Endothelial cell (in vitro differentiated cells): ENCODE results near the gene NRDC. TPM values are rescaled to one million over a fixed set of nuclear protein-coding genes. Genes with fewer than 3 reads are reported as not detected.

Source experiments
- DNase-seq: peaks from one replicate; pipeline ENCODE4 v3.0.0; 2021; ENCODE audit warnings: low spot score
- H3K27ac Mint-ChIP-seq: one replicate; pipeline ENCODE4 v1.8.0; 2021; ENCODE audit warnings: mixed read lengths, inconsistent platforms; ENCODE audit not compliant: unreplicated experiment
- H3K27me3 Mint-ChIP-seq: one replicate; pipeline ENCODE4 v1.8.0; 2021; ENCODE audit warnings: mild to moderate bottlenecking, moderate library complexity, mixed read lengths, inconsistent platforms; ENCODE audit not compliant: unreplicated experiment
- H3K36me3 Mint-ChIP-seq: one replicate; pipeline ENCODE4 v1.8.0; 2021; ENCODE audit warnings: mild to moderate bottlenecking, low read depth, mixed read lengths, inconsistent platforms; ENCODE audit not compliant: unreplicated experiment
- H3K4me1 Mint-ChIP-seq: one replicate; pipeline ENCODE4 v1.8.0; 2021; ENCODE audit warnings: mild to moderate bottlenecking, mixed read lengths, inconsistent platforms; ENCODE audit not compliant: unreplicated experiment
- H3K4me3 Mint-ChIP-seq: one replicate; pipeline ENCODE4 v1.8.0; 2021; ENCODE audit warnings: mild to moderate bottlenecking, mixed read lengths, inconsistent platforms; ENCODE audit not compliant: unreplicated experiment
- H3K9me3 Mint-ChIP-seq: one replicate; pipeline ENCODE4 v1.8.0; 2021; ENCODE audit warnings: mixed read lengths, inconsistent platforms; ENCODE audit not compliant: unreplicated experiment
- total RNA-seq: library from RNA; stranded (reverse); fragmentation: NEBNext Ultra II Directional; extraction: Animal tissue kit (Norgen Biotek cat#: 25700); gene quantifications from one replicate; pipeline ENCODE4 v1.2.1, GENCODE V29; 2021; ENCODE audit not compliant: unreplicated experiment
- TF ChIP-seq, protein P1 (sequence below): fragments of 200-600 bp; sonication (generic); IDR thresholded peaks from one replicate; pipeline ENCODE4 v1.5.0; 2021; ENCODE audit warnings: antibody characterized with exemption; ENCODE audit not compliant: unreplicated experiment

NRDC gene
- total RNA-seq, 1 donor from 2014 or later = 135 TPM

DNA sequence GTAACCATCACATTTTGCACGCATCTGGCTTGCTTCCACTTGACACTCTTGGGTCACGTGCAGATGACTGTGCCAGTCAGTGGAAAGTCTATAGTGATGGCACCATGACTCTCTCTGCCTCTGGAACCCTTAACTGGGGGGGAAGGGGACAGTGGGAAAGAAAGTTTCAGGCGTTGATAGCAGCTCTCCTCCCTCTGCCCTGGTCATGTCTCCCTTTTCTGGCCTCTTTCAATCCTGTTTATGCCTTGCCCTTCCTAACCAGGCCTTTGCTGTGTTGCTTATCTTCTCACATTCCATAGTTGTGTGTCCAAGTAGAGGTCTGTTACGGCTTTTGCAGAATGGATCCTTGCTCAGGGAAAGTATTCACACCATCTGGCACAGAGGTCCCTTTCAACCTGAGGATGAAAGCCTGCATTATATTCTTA lies 93.5 kb downstream of the NRDC start:
- H3K27ac Mint-ChIP-seq = no peak overlapping the region
- H3K27me3 Mint-ChIP-seq = no peaks in the 10 kb centered on the region
- peaks cover 53% of the 10 kb centered on the region for H3K36me3 Mint-ChIP-seq
- H3K4me1 Mint-ChIP-seq = no peaks in the 10 kb centered on the region
- H3K9me3 Mint-ChIP-seq = no peaks in the 10 kb centered on the region
- no peak for DNase-seq
- TF ChIP-seq, protein P1, sequence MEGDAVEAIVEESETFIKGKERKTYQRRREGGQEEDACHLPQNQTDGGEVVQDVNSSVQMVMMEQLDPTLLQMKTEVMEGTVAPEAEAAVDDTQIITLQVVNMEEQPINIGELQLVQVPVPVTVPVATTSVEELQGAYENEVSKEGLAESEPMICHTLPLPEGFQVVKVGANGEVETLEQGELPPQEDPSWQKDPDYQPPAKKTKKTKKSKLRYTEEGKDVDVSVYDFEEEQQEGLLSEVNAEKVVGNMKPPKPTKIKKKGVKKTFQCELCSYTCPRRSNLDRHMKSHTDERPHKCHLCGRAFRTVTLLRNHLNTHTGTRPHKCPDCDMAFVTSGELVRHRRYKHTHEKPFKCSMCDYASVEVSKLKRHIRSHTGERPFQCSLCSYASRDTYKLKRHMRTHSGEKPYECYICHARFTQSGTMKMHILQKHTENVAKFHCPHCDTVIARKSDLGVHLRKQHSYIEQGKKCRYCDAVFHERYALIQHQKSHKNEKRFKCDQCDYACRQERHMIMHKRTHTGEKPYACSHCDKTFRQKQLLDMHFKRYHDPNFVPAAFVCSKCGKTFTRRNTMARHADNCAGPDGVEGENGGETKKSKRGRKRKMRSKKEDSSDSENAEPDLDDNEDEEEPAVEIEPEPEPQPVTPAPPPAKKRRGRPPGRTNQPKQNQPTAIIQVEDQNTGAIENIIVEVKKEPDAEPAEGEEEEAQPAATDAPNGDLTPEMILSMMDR = no peak
- peak overlapping the region; percentile 24 for H3K4me3 Mint-ChIP-seq

DNA sequence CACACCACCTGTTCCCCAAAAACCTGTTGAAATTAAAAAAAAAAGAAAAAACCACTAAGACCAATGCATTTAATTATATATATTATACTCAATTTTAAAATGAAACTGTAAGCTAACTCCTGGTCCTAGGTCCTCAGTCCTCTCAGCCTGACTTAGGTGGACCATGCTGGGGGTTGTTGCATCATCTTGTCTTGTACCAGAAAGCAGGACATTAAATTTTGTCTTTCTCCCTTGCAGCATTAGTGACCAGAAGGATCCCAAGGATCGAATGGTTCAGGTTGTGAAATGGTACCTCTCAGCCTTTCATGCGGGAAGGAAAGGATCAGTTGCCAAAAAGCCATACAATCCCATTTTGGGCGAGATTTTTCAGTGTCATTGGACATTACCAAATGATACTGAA lies 97.6 kb downstream of the NRDC start:
- Mint-ChIP-seq H3K9me3 (no peaks in the 10 kb centered on the region), H3K27me3 (no peaks in the 10 kb centered on the region), H3K36me3 (peaks cover 36% of the 10 kb centered on the region), H3K4me3 (no peak overlapping the region), H3K4me1 (peaks cover 5% of the 10 kb centered on the region), H3K27ac (no peak overlapping the region)
- no peak for DNase-seq
- TF ChIP-seq, protein P1 = no peak

DNA sequence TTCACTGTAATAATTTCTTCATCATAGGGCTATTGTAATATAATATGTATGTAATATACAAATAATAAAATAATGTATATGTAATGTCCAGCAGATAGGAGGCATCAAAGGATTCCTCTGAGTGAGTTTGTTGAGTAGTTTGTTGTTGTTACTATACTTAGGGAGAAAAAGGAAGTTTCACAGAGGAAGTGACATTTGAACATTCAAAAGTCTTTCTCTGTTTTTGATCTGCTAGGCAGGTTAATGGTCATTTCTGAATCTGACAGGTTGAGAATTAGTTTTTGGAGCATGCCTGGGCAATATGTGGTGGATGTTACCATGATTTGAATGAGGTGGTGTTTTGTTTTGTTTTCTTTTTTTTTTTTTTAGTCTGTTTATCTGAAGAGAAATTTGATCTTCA lies 102.1 kb downstream of the NRDC start:
- TF ChIP-seq, protein P1 = no peak
- Mint-ChIP-seq H3K4me3 (no peak overlapping the region), H3K27ac (peak overlapping the region; percentile 76), H3K4me1 (peaks cover 6% of the 10 kb centered on the region), H3K27me3 (no peaks in the 10 kb centered on the region), H3K9me3 (no peaks in the 10 kb centered on the region), H3K36me3 (peaks cover 32% of the 10 kb centered on the region)
- no peak for DNase-seq

DNA sequence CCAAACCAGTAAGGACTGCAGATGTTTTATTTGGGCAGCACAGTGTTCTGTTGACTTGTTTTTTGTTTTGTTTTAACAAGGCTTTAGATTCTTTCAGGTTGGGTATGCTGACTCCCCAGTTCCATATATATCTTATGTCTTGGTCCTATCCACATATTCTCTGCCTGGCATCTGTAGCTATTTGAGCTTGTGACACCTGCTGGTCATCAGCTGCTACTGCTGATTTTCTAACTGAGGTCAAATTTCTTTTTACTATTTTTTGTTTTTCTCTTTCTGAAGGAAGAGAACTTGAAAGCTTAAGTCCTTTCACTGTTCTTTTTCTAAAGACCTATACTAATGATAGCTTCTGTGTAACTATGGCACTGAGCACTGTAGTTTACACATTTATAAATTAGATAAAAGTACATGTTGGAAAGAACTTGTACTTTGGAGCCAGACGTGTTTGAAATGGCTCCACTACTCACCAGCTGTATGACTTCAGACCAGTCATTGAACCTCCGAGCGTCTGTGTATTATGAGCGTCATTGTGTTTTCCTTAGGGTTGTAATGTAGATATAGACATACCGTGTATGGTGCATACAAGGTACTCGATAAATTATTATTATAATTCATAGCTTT lies 109.4 kb downstream of the NRDC start:
- Mint-ChIP-seq H3K27ac (no peak overlapping the region), H3K4me3 (no peak overlapping the region), H3K4me1 (no peaks in the 10 kb centered on the region), H3K9me3 (no peaks in the 10 kb centered on the region), H3K27me3 (no peaks in the 10 kb centered on the region), H3K36me3 (peaks cover 42% of the 10 kb centered on the region)
- no peak for DNase-seq
- TF ChIP-seq, protein P1 = peak; percentile 82

DNA sequence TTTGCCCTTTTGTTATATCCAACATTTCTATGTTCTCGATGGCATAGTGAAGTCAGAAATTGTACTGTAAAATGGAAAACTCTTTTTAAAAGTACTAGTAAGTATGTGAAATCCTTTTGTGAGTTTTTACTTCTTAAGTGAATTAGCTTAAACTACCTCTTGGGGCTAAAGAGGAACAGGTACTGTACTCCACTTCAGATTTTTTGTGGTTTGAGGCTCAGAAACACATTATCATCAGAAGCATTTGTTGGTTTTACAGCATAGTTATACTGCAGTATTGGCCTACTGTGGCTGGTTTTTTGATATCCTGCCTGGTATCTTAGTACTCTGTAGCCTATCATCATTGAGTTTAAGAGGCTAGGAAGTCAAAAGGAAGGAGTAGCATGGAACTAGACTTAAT lies 117.2 kb downstream of the NRDC start:
- Mint-ChIP-seq H3K4me1 (peaks cover 3% of the 10 kb centered on the region), H3K9me3 (no peaks in the 10 kb centered on the region), H3K36me3 (peaks cover 20% of the 10 kb centered on the region), H3K27ac (no peak overlapping the region), H3K4me3 (no peak overlapping the region), H3K27me3 (no peaks in the 10 kb centered on the region)
- TF ChIP-seq, protein P1 = no peak
- DNase-seq = no peak
